Effector CD4-positive, alpha-beta T cell (primary cell): ENCODE measurements around the gene PODN.

Source experiments
- DNase-seq: peaks from one replicate; pipeline ENCODE4 v3.0.0-alpha.2; 2020

PODN gene

DNA sequence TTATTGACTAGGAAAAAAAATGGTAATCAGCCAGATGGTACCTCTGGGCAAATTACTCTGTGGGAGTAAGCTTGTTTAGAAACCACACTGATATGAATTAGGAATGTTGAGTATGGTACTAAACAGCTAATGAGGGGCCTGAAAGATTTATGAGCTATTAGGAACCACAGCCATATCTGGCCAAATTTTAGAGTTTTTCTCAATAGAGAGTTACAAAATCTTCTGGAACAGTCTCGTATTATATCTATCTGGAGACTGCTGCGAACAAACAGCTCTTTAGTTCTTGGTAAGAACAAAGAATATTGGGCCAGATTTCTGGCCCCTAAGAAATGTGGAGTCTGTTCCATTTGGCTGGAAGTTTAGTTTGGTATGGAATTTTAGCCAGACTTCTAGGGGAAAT lies 4.9 kb upstream of the PODN start:
- DNase-seq, result no peak

DNA sequence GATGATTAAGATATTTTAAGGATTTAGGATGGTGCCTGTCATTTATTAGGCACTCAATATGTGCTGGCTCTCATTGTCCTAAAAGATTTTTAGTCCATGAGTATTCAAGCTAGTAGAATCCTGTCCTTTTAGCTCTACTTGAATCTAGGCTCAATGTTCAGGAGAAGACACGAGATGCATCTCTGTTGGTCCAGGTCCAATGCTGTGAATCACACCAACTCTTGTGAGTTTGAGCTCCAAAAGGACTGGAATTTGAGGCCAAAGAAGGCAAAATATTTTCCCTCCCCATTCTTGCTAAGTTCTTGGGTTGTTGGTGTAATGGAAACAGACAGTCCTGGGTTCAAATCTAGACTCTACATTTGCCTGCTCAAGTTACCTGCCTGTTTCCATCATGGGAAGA lies 1.4 kb upstream of the PODN start:
- DNase-seq, result no peak

DNA sequence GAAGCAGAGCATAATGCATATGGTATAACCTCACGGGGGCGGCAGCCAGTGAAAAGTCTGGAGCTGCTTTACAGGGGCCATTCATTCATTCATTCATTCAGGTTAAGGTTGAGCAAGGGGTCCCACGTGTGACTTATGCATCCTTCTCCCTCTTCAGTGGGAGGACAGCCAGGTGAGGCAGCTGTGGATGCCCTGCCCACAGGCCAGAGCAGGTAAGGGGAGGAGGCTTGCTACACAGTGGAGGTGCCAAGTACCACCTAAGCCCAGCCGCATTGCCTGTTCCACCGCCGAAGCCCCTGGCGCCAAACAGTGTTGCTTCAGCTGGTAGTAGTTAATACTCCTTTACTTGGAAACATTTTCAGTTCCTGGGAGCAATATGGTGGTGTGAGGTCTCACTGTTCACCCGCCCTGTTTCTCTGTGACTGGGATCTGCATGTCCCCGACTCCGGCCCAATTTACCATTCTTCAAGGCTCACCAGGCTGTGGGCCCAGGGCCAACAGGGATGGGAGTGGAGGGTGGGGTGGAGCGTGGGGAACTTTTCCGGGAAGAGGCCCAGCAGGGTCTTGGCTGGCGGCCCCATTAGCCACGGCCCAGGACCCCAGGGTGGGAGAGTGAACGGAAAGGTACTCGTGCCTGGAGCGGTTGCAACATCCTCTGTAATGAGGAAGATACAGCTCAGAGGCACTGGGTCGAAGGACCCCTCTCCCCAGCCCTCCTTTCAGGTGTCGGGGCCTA lies 722 bp upstream of the PODN start:
- DNase-seq, result no peak

DNA sequence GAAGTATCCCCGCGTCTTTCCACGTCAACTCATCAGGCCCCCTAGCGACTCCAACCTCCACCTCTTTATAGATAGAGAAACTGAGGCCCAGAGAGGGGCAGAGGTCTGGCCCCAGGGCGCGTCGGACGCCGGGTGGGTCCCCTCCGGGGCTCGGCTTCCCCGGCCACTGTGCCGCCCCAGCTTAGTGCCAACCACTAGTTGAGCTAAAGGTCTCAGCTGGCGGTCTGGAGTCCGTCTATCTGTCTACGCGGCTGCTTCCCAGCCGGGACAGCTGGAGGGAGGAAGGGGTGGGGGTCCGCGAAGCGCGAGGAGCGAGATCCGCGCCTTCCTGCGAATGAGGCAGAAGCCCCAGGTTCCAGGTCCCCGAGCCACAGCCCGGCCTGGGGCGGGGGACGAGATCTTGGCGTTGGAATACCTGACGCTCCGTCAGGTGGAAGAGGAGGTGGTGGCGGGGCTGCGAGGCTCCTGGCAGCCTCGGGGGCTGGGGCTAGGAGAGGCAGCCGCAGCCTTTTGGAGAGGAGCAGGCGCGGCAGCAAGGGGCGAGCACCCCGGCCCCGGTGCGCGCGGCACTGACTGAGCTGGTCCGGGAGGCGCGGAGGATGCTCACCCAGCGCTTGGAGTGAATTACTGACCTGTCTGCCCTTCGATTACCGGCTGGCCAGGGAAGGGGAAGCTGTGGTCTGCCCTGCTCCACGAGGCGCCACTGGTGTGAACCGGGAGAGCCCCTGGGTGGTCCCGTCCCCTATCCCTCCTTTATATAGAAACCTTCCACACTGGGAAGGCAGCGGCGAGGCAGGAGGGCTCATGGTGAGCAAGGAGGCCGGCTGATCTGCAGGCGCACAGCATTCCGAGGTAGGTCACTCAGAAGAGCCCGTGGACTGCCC lies 937 bp downstream of the PODN start:
- DNase-seq, result no peak

DNA sequence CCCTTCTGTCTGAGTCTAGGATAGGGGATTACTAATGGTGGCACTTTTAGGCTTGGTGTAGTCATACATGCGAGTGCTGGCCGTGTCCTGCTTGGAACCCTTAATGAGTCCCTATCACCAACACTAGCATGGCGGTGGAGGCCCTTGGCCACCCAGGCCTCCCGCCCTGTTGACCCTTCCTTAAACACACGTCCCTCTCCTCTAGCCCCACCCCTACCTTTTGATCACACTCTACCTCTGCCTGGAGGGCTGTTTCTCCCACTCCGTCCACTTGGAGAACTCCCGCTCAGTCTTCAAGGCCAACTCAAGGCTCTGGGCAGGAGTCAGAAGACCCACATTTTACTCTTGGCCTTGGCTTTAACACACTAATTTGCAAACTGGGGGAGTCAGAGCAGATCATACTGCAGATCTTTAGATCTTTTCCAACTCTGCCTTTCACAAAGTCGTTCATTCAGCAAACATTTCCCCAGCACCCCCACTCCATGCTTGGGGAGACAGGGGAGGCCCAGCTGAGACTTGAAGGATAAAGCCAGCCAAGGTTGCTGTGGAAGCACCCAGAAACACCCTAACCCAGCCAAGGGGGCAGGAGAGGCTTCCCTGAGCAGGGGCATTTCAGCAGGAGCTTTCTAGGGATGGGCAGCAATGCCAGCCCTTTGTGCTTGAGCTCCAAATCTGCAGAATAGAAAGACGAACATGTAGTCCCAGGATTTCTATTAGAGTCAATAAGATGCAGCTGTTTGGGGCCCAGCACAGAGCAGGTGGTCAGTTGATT lies 1.9 kb downstream of the PODN start:
- DNase-seq, result no peak

DNA sequence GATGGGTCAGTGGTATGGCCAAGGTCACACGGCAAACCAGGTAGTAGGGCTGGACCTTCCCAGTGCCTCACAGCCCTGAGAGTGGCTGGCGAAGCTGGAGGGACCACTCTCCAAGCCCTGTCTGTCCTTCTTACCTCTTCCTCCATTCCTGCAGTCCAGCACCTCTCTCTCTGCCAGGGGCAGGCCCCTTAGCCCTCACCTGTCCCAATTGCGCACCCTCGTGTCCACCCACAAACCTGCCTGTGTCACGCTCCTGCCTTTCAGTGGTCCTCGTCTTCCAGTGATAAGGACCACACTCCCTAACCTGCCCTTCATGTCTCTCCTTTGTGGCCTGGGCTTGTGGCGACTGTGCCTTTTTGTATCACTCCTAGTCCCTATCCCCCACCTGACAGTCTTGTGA lies 3.4 kb downstream of the PODN start:
- DNase-seq, result no peak

DNA sequence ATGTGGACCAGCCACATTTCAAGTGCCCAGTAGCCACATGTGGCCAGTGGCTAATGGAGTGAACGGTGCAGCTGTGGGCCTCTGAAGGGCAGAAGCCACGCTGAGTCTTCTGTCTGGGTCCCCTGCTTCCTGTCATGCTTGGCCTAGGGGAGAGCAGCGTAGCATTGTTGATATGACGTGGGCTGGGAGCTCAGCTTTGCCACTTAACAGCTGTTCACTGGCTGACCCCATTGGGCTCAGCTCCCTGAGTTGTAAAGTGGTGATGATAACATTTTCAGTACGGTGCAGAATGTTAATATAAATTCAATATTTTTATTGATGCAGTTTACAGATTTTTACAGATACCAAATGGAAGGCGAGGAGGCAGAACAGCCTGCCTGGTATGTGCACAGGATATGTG lies 4.5 kb downstream of the PODN start:
- DNase-seq, result no peak

DNA sequence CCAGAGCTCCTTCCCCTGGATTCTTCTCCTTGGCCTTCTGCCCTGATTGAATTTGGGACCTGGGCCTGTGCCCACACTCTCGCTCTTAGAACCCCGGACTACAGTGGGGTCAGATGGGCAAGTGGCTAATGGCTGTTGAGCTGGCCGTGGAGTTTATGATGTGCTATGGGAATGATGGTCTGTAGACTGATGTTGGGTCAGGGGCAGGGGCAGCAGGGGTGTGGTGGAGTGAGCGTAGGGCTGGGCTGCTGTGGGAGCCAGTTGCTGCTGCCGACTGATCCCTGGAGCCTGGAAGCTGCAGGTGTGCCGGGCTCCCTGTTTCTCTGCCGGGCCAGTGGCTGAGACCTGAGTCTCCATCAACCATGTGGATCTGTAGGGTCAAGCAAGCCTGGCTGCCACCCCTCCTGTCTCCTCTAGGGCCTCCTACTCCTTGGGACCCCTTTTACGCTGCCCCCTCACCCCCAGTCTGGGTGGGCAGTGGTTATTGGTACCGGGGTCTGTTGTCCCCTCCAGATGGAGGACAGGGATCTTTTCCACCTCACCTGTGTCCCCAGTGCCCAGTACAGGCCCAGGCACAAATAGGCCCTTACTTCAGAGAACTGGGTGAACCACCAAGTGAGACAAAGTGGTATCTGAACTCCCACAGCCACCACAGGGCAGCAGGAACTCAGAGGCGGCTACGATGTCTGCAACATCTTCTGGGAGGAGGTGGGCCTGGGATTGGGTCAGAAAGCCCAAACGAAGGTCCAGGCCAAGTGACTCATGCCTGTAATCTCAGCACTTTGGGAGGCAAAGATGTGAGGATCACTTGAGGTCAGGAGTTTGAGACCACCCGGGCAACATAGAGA lies 5.1 kb downstream of the PODN start:
- DNase-seq, result no peak

DNA sequence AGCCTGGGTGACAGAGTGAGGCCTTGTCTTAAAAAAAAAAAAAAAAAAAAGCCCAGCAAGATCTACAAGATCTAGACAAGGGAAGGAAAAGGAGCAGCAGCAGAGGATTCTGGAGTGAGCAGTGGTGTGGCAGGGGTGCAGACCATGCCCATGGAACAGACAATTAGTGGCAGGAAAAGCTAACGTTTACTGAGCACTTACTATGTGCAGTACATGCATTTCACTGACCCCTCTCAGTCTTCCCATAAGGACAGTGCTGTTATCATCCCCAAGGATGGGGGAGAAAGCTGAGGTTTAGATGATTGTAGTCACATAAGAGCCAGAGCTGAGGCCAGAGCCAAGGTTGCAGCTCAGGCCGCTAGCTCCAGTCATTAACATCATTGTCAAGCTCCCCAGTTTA lies 5.9 kb downstream of the PODN start:
- no peak for DNase-seq

DNA sequence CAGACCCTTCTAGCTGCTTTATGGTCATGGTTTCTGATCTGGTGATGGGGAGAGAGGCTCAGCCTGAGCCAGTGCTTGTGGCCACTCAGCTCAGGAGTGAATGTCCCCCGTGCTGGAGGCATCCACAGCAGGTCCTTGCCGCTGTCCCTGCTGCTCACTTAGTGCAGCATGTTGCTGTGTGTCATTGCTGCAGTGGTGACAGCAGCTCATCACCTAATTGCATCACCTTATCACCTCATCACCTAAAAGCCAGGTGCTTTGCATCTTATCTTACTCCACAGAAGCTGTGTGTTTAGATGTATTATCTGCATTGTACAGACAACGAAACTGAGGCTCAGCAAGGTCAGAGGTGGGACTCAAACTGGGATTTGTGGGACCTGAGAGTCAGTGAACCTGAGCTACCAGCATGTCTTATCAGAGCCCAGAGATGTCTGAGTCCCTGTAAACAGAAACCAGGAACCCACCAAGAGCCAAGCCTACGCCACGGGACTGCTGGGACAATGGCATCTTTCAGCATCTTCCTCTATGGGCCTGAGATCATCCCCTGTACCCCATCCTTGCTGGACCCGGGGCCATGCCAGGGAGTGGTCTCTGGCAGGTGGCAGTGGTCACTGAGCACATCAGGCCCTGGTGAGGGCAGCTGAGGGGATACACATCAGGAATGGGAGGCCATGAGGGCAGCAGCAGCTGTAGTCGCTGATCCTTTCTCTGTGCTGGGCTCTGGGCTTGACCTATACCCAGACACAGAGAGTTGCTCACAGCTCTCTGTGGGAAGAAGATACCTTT lies 6.5 kb downstream of the PODN start:
- DNase-seq, result no peak

DNA sequence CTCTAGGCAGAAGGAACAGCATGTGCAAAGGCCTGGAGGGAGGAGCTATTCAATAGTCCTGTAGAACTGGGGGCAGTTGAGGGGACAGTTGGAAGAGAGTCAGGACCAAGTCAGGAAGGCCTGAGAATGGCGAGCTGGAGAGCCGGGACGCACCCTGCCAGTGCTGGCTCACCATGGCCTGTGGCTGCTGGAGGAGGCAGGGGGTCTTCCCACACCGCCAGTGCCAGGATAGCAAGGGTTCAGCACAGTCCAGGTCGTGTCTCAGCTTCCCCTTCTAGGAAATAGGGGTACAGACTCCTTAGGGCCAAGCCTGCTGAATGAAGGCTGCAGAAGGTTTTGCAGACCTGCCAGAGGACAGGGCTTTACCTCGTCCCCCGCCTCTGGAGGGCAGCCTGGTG lies 7.3 kb downstream of the PODN start:
- DNase-seq, result no peak

DNA sequence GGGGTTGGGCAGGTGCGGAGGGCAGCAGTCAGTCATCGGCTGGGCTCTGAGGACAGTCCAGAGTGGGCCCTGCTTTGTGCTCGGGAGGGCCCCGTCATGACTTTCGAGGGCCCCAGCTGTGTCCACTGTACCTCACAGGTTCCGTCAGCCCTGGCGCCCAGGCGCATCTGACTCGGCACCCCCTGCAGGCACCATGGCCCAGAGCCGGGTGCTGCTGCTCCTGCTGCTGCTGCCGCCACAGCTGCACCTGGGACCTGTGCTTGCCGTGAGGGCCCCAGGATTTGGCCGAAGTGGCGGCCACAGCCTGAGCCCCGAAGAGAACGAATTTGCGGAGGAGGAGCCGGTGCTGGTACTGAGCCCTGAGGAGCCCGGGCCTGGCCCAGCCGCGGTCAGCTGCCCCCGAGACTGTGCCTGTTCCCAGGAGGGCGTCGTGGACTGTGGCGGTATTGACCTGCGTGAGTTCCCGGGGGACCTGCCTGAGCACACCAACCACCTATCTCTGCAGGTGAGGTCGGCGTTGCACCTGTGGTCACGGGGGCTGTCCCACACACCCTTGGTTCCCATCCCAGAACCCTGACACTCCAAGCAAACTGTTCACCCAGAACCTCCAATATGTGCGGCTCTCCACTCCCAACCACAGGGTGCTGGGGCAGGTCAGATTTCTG lies 7.8 kb downstream of the PODN start:
- DNase-seq, result no peak

DNA sequence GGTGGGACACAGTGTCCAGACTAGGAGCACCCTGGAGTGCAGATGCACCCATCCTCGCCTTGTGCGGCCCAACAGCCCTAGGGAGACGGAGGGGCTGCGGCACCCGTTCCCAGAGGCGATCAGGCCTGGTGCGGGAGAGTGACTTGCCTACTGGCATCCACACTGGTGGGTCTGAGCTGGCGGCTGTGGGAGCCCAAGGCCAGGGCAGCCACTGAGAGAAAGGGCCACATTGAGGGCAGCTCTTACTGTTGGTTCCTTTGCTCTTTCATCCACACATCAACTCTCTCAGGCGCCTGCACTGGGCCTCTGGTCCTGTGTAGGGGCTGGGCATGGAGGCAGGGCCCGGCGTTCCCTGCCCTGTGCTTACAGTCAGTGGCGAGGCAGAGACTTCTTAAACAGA lies 8.6 kb downstream of the PODN start:
- DNase-seq, result no peak

DNA sequence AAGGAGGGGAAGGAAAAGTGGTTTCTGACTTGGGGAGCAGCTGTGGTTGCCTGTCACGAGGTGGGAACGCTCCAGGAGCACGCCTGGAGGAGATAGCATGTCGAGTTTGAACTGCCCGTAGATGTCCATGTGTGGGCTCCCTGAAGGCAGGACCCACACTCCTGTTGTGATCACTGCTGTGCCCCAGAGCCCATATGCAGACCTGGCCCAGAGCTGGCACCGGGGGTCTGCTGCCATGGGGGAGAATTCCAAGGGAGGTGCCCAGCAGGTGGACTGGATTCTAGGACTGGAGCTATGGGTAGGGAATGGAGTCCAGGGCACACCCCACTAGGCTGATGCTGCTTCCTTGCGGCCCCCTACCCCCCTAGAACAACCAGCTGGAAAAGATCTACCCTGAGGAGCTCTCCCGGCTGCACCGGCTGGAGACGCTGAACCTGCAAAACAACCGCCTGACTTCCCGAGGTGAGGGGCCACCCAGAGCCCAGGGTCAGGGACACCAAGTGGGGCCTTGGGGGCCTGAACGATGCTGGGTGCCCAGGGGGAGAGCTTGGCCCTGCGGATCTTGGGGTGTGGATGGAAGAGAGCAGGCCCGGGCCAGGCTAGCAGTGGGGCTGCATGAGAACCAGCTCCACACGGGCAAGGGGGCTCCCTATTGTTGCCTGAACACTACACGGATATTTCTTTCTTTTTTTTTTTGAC lies 9.3 kb downstream of the PODN start:
- no peak for DNase-seq

DNA sequence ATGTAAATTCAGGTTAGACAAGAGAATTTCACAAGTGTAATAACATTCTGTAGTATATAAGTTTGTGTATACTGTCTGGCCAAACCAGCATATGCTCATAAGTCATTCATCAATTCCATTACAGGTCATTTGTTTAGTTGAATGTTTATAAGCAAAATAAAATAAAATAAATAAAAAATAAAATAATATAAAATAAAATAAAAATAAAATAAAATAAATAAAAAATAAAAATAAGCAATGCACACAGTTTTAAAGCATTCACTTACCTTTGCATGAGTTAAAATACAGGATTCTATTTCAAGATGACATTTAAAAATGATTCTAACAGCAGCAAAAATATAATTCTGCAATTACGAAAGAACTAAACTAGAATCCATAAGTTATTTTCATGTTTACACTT lies 9.9 kb downstream of the PODN start:
- no peak for DNase-seq

DNA sequence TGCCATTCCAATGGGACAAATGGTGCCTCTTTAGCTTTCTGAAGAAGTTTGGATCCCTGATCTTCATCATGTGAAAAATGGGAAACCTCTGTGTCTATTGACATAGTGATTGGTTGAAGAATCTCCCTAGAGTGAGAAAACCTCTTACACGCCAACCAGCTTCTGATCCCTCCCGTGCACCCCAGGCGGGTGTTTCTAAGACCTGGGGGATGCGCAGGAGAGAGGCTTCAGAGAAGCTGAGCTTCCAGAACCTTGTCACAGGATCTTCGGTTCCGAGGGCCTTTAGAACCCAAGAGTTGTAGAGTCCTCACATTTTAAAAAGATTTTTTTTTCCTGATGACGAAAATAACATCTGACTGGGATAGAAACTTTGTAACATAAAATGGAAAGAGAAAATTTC lies 11.3 kb downstream of the PODN start:
- DNase-seq, result no peak

DNA sequence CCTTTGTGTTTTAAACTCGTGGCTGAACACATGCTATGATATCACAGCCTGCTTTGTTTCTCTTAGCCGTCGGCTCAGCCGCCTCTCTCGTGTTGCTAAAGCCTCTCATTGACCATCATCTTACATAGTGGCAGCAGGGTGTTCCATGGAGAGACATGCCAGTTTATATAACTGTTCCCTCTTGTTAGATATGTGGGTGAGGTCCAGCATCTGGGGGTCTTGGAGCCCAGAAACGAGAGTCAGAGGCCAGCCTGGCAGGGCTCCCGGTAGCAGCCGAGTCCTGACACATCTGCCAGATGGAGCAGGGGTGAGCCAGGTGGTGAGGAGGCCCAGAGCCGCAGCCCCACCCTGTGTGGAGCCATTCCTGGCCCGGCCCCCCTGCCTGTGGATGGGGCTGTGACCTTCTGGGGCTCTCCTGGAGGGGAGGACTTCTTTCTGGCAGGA lies 11.9 kb downstream of the PODN start:
- DNase-seq, result no peak

DNA sequence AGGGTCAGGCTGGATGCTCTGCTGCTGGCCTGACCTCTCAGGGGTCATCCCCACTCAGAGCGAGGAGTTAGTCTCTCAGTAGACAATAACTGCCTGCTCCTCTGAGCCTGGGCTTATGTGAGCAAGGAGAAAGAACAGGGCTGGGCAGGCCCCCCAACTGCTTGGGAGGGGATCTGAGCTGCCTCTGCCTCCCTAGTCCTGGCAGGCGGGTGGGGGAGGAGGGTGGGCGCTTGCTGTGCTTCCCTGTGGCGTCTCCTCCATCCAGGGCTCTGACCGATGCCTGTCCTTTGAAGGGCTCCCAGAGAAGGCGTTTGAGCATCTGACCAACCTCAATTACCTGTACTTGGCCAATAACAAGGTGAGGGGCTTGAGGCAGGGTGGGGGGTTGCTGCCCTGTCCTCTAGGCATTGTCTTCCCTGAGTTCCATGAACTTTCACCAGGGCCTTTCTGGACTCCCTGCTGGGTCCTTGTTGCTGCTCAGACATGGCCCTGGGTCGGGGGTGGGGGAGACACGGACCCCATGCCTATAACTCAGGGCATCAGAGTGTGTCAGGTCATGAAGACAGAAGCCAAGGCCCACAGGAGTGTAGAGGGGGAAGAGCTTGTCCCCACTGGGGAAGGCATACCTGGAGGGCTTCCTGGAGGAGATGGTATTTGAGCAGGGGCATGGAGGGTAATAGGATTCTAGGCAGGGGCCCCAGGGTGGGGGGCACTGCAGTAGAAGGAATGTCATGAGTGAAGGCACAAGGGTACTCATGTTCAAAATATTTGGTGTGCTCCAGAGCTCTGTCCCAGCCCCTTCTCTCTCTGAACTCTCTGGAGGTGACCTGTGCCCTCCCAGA lies 12.5 kb downstream of the PODN start:
- DNase-seq, result no peak

DNA sequence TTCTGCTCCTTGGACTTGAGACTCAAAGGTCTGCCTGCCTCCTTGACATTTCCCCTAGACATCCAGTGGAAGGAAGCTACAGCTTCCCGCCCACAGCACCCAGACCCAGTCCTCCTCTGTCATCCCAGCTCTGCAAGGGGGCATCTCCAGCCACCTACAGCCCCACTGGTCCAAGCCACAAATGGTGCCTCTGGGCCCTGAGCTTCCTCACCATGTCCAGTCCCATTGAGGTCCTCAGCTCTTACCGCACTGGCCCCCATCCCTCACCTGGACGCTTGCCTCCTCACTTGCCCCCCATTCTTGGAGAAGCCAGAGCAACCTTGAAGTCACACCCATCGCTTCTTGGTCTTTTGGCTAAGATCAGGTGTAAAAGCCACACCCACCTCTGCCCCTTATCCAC lies 13.2 kb downstream of the PODN start:
- DNase-seq, result no peak

DNA sequence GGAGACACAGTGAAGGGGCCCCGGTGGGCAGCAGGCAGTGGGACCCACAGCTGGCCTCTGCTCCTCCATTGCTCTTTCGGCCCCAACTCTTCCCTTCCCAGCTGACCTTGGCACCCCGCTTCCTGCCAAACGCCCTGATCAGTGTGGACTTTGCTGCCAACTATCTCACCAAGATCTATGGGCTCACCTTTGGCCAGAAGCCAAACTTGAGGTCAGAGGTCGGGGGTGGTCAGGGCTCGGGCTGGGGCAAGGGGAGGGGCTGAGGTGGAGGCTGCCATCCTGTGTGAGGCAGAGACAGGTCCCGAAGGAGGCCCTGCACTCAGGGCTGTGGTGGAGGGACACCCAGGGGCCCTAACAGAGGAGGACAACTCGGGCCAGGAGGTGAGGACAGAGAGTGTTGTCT lies 13.7 kb downstream of the PODN start:
- no peak for DNase-seq
